ENCODE results near the gene SBF2.

Gene SBF2

DNA sequence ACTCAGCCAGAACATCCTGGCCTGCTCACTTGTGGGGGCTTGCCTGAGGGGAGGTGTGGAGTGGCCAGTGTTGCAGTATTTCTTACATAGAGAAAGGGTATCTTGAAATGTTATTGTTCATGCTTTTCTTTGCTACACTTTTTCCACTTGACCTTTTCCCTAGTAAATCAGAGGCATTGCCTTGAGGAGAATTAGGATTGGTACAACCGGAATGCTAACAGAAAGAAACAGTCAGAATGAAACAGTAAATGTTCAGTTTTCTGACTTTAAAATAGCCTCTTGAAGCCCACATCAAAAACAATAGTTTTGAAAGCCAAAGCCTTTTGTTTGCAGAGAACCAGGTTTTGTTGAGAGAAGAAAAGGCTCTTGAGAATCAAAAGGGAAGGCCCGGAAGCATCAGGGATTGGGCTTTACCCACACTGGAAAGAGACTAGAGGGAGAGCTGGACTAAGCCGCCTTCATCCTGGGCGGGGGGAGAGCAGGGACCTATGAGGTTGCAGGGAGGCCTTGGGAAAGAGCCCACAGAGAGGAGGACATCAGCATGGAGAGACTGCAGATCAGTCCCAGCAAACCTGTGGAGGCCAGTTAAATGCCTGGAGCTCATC is 23.2 kb upstream of the SBF2 start:
- DNase-seq (ENCODE audit: low read depth): peak; percentile 68
- TF ChIP-seq, protein P1, sequence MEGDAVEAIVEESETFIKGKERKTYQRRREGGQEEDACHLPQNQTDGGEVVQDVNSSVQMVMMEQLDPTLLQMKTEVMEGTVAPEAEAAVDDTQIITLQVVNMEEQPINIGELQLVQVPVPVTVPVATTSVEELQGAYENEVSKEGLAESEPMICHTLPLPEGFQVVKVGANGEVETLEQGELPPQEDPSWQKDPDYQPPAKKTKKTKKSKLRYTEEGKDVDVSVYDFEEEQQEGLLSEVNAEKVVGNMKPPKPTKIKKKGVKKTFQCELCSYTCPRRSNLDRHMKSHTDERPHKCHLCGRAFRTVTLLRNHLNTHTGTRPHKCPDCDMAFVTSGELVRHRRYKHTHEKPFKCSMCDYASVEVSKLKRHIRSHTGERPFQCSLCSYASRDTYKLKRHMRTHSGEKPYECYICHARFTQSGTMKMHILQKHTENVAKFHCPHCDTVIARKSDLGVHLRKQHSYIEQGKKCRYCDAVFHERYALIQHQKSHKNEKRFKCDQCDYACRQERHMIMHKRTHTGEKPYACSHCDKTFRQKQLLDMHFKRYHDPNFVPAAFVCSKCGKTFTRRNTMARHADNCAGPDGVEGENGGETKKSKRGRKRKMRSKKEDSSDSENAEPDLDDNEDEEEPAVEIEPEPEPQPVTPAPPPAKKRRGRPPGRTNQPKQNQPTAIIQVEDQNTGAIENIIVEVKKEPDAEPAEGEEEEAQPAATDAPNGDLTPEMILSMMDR (IDR thresholded peaks at IDR 0.05; ENCODE audit: insufficient read depth, low read depth, low read length, missing control alignments): no peak
- H3K4me3 ChIP-seq (ENCODE audit: low read depth, low read length): peak overlapping the region; percentile 15

GRCh38 chr11:10315083-10315482 is 21.1 kb upstream of the SBF2 start:
- H3K4me3 ChIP-seq (ENCODE audit: low read depth, low read length): no peak overlapping the region
- TF ChIP-seq, protein P1 (IDR thresholded peaks at IDR 0.05; ENCODE audit: insufficient read depth, low read depth, low read length, missing control alignments): no peak
- no peak for DNase-seq (ENCODE audit: low read depth)

DNA sequence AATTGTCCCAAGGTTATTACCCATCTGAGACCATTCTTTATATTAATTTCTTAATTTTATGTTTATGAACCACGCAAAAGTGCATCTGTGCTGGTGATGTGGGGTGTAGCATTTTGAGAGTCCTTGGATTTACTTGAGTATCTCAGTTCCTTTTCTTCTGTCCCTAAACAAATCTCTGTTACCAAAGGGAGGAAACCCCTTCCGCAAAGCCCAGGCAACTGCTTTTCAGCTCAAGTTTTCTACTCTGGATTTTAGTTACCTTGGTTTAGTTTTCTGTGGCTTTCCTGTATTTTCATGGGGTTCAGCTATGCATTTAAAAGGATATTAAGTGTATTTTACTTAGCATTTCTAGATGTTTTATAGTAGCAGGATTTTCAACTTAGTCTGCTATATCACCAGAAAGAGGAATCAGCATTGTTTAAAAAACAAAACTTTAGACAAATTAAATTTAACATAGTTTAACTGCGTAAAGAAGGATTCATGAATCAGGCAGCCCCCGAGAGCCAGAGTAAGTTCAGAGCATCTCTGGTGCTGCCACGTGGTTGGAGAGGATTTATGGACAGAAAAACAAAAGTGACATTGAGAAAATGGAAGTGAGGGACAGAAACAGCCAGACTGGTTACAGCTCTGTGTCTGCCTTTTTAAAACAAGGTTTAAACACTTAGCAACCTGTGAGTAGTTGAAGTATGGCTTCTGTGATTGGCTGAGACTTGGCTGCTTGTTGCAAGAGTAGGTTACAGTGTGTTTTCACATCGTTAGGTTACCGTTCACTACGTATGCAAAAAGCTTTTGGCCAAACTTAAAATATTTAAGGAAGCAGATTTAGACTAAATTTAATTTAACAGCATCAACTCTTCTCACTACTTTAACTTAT is 20.4 kb upstream of the SBF2 start:
- H3K4me3 ChIP-seq (ENCODE audit: low read depth, low read length): peak overlapping the region; percentile 44
- TF ChIP-seq, protein P1 (IDR thresholded peaks at IDR 0.05; ENCODE audit: insufficient read depth, low read depth, low read length, missing control alignments): no peak
- DNase-seq (ENCODE audit: low read depth): peak; percentile 94

- TF ChIP-seq, protein P1 (IDR thresholded peaks at IDR 0.05; ENCODE audit: insufficient read depth, low read depth, low read length, missing control alignments): no peak
- no peak overlapping the region for H3K4me3 ChIP-seq (ENCODE audit: low read depth, low read length)
- no peak for DNase-seq (ENCODE audit: low read depth)
Observed at GRCh38 chr11:10311802-10312201, 17.8 kb upstream of the SBF2 start.

DNA sequence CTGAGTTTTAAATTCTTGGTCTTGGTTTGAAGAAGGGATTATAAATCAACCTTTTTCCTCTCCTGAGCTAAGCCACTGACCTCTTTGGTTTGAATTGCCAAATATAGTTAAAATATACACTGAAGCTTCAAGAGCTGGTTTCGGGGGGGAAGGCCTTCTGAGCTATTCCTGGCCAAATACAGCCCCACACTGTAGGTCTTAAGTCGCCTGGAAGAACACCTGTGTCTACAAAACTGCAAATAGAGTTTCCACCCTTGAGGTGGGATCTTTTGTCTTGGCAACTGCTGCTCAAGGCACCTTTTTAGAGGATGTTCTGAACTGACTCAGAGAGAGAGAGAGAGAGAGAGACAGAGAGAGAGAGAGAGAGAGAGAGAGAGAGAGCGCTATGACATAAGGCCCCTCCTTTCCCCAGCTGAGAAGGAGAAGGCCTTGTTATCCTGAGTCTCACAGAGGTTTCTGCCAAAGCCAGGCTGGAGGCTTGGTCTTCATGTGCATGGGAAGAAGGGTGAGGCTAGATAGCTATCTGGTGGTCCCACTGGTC is 16.4 kb upstream of the SBF2 start:
- peak; percentile 74 for DNase-seq (ENCODE audit: low read depth)
- TF ChIP-seq, protein P1 (IDR thresholded peaks at IDR 0.05; ENCODE audit: insufficient read depth, low read depth, low read length, missing control alignments): no peak
- peak overlapping the region; percentile 71; the same call in 1 of the 2 replicates for H3K4me3 ChIP-seq (ENCODE audit: low read depth, low read length)

- DNase-seq (ENCODE audit: low read depth): peak; percentile 28
- TF ChIP-seq, protein P1 (IDR thresholded peaks at IDR 0.05; ENCODE audit: insufficient read depth, low read depth, low read length, missing control alignments): no peak
- H3K4me3 ChIP-seq (ENCODE audit: low read depth, low read length): peak overlapping the region; percentile 71
Observed at GRCh38 chr11:10309163-10310093, 15.4 kb upstream of the SBF2 start.
